ENCODE data around the gene MIA2.

- no peak for TF ChIP-seq POLR2A (IDR thresholded peaks at IDR 0.05)
- peak; percentile 43 to 54 (median 46) for TF ChIP-seq CTCF (IDR thresholded peaks at IDR 0.05)
These were observed 134.7 kb downstream of the MIA2 start for GRCh38 chr14:39368261-39368959.
